GM19043 (cell line): ENCODE measurements around the gene NHERF2.

ENCODE experiments used
- ATAC-seq: cut with Tn5 transposase; IDR thresholded peaks from one replicate; pipeline ENCODE4 v1.9.1; 2021; ENCODE audit warnings: low read depth; ENCODE audit not compliant: unreplicated experiment

The NHERF2 gene

DNA sequence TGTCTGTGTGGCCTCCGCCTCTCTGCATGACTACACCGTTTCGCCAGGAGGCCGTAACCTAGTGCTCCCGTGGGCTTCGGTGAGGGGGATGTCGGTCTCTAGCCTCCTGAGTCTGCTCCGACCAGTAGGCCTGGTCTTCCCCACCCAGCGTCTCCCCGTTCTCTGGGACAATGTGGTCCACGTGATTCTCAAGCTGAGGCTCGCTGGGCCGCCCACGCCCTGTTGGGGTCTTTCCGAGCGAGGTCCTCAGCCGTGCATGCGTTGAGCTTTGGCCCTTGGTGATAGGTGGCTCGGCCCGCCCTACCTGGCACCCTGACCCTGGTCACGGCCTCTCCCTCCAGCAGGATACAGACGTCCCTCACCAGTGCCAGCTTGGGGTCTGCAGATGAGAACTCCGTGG lies 52.0 kb downstream of the NHERF2 start:
- no peak for ATAC-seq

DNA sequence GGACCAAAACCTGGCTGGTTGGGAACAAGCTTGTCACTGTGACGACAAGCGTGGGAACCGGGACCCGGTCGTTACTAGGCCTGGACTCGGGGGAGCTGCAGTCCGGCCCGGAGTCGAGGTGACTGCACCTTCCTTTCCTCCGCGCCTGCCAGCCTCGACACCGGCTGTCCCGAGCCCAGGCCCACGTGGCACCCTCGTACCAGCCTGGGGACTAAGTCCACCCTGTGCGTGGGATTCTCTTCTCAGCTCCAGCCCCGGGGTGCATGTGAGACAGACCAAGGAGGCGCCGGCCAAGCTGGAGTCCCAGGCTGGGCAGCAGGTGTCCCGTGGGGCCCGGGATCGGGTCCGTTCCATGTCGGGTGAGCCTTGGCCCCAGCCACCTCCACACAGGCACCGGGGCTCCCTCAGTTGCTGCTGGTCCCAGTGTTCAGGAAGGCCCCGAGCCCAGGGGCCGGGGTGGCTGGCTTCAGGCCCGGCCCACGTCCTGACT lies 52.7 kb downstream of the NHERF2 start:
- no peak for ATAC-seq

DNA sequence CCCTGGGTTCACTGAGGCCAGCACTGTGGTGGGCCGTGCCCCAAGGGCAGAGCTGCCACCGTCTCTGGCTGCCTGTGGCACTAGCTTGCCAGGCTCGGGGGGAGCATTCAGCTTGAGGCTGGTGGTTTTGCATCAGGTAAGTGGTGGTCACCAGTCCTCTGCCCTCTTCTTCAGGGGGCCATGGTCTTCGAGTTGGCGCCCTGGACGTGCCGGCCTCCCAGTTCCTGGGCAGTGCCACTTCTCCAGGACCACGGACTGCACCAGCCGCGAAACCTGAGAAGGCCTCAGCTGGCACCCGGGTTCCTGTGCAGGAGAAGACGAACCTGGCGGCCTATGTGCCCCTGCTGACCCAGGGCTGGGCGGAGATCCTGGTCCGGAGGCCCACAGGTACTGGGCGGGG lies 53.3 kb downstream of the NHERF2 start:
- ATAC-seq: no peak

- ATAC-seq: no peak
These were observed 54.7 kb downstream of the NHERF2 start for GRCh38 chr16:2081201-2082084.

GRCh38 chr16:2082171-2082982 lies 55.7 kb downstream of the NHERF2 start:
- ATAC-seq: no peak

DNA sequence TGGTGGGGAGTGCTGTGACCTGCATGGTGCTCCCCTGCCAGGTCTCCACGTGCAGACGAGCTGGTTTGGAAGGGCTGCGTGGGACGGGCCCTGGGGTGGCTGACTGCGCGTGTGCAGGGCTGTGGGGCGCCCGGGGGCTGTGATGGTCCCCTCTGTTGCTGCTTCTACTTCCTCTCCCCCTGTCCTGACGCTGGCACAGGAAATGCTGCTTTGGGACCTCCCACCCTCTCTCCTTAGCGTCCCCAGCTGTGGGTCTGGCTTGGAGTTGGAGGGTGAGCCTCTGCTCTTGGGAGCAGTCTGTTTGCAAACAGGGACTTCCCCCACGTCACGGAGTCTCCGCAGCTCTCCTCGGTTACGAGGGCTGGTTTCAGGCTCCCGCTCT lies 56.3 kb downstream of the NHERF2 start:
- ATAC-seq: no peak

- no peak for ATAC-seq
These were observed 56.7 kb downstream of the NHERF2 start for GRCh38 chr16:2083409-2083808.

DNA sequence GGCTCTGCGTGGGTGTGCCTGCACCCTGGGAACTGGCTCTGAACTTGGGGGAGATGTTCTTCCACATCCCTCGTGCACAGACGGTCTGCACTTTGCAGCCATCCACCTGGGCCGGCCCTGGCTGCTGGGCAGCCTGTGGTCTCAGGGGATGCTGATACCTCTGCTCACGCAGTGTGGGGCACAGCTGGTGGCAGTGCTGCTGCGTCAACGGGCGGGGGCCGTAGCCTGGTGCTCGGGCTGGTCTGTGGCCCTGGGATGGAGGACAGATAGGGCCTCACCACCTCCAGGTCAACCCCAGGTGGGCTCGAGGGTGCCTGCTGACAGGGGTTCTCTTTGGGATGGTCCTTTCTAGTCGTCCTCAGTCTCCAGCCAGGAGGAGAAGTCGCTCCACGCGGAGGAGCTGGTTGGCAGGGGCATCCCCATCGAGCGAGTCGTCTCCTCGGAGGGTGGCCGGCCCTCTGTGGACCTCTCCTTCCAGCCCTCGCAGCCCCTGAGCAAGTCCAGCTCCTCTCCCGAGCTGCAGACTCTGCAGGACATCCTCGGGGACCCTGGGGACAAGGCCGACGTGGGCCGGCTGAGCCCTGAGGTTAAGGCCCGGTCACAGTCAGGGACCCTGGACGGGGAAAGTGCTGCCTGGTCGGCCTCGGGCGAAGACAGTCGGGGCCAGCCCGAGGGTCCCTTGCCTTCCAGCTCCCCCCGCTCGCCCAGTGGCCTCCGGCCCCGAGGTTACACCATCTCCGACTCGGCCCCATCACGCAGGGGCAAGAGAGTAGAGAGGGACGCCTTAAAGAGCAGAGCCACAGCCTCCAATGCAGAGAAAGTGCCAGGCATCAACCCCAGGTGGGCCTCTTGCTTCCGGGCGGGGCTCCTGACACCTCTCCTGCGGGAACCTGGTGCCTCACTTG lies 57.4 kb downstream of the NHERF2 start:
- no peak for ATAC-seq

DNA sequence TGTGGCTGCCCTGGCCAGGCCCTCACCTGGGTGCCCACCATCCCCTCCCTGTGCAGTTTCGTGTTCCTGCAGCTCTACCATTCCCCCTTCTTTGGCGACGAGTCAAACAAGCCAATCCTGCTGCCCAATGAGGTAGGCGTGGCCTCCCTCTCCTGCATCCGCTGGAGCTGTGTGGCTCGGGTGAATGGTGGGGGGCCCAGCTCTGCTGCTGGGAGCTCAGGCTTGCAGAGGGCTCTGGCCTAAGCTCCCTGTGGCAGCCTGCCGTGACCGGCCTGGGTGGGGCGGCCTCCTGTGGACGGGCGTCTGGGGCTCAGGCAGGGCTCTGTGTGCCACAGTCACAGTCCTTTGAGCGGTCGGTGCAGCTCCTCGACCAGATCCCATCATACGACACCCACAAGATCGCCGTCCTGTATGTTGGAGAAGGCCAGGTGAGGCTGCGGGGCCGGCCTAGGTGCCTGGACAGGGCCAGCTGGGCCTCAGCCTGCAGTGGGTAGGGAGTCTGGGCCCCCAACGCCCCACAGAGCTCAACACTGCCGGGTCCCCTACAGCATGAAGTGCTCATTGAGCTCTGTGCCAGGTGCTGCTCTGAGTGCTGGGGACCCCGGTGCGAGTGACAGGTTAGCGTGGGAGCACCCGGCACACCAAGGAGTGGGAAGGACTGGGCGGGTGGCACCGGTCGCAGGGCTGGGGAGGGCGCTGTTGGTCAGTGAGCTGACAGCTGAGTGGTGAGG lies 58.4 kb downstream of the NHERF2 start:
- no peak for ATAC-seq

DNA sequence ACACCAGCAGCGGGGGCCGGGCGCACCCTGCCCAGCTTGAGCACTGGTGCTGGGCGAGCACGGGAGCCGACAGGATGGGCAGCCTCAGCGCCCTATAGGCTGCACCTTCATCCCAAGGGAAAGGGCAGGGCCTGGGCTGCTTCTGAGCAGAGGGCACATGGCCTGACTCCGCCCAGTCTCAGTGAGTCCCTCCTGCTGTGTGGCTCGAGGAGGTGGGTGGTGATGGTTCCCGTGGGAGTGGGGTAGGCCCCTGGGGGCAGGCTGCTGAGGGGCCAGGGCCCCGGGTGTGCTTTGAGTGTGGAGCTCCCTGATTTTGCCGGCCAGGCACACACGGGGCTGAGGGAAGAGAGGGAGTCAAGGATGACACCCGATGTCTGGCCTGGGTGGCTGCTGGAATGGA lies 59.0 kb downstream of the NHERF2 start:
- no peak for ATAC-seq

DNA sequence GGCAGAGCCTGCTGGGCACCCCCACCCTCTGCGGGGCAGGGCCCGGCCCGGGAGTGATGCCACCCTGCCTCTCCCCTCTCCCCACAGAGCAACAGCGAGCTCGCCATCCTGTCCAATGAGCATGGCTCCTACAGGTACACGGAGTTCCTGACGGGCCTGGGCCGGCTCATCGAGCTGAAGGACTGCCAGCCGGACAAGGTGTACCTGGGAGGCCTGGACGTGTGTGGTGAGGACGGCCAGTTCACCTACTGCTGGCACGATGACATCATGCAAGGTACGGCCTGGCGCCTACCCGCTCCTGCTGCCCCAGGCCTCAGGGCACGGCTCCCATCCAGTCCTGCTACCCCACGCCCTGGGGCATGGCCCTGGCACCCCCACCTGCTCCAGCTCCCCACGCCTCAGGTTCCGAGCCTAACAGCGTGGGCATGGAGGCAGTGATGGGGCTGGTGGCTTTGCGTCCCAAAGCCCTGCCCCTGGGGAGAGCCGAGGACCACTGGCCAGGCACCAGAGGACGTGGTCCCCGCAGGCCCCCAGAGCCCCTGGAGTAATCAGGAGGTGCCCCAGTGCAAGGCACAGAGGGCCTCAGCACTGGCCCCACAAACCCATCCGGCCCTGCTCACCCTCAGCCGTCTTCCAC lies 59.5 kb downstream of the NHERF2 start:
- ATAC-seq: no peak

GRCh38 chr16:2086812-2087747 lies 60.4 kb downstream of the NHERF2 start:
- ATAC-seq: no peak

DNA sequence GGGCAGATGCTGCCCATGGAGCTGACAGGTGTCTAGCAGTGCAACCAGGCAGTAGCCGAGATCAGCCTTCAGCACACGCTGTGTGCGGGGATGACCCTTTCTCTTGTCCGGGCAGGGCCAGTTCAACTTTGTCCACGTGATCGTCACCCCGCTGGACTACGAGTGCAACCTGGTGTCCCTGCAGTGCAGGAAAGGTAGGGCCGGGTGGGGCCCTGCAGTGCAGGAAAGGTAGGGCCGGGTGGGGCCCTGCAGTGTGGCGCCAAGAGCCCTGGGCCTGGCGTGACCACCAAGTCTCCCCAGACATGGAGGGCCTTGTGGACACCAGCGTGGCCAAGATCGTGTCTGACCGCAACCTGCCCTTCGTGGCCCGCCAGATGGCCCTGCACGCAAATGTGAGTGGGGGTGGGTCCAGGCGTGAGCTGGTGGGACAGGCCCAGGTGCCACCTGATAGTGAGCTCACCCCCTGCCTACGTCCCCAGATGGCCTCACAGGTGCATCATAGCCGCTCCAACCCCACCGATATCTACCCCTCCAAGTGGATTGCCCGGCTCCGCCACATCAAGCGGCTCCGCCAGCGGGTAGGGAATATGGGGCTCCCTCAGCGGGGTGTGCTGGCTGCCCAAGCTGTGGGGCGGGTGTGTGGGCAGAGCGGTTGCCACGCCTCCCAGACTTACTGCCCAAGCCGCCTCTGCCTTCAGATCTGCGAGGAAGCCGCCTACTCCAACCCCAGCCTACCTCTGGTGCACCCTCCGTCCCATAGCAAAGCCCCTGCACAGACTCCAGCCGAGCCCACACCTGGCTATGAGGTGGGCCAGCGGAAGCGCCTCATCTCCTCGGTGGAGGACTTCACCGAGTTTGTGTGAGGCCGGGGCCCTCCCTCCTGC lies 61.3 kb downstream of the NHERF2 start:
- ATAC-seq: no peak
